SK-N-SH treated with all-trans-retinoic acid at 6 μM for 48 hours (cell line): ENCODE results near the gene CMBL.

Experiments used
- ARNTL ChIP-seq: fragments of 450-650 bp; formaldehyde crosslinking; IDR thresholded peaks from 2 replicates; pipeline ENCODE4 v1.5.0; 2020; ENCODE audit warnings: low read depth, mild to moderate bottlenecking, moderate library complexity, borderline replicate concordance
- BACH2 ChIP-seq: fragments of 250-450 bp; sonication (Bioruptor Pico); IDR thresholded peaks from 2 replicates; pipeline ENCODE4 v1.9.0; 2021; ENCODE audit warnings: mild to moderate bottlenecking, borderline replicate concordance
- GLIS3 ChIP-seq: fragments of 250-450 bp; sonication (Bioruptor Pico); IDR thresholded peaks from 2 replicates; pipeline ENCODE4 v1.5.0; 2020; ENCODE audit warnings: mild to moderate bottlenecking, moderate library complexity
- PPARA ChIP-seq: fragments of 250-450 bp; sonication (Bioruptor Pico); IDR thresholded peaks from 2 replicates; pipeline ENCODE4 v1.5.0; 2020; ENCODE audit warnings: mild to moderate bottlenecking, borderline replicate concordance
- RARB ChIP-seq: fragments of 250-450 bp; sonication (Bioruptor Pico); IDR thresholded peaks from 2 replicates; pipeline ENCODE4 v1.8.0; 2021; ENCODE audit warnings: mild to moderate bottlenecking, moderate library complexity
- TCF4 ChIP-seq: fragments of 250-450 bp; sonication (Bioruptor Pico); IDR thresholded peaks from 2 replicates; pipeline ENCODE4 v1.8.0; 2021; ENCODE audit warnings: mild to moderate bottlenecking, moderate library complexity, borderline replicate concordance
- TOX ChIP-seq: fragments of 250-450 bp; sonication (Bioruptor Pico); IDR thresholded peaks from 2 replicates; pipeline ENCODE4 v1.8.0; 2021; ENCODE audit warnings: mild to moderate bottlenecking, moderate library complexity, borderline replicate concordance
- ZC3H10 ChIP-seq: fragments of 250-450 bp; sonication (Bioruptor Pico); IDR thresholded peaks from 2 replicates; pipeline ENCODE4 v1.5.1; 2021; ENCODE audit warnings: mild to moderate bottlenecking, moderate library complexity
- ZFP3 ChIP-seq: fragments of 250-450 bp; sonication (Bioruptor Pico); IDR thresholded peaks from 2 replicates; pipeline ENCODE4 v1.5.0; 2020; ENCODE audit warnings: mild to moderate bottlenecking, moderate library complexity
- ZFP30 ChIP-seq: fragments of 450-650 bp; formaldehyde crosslinking; IDR thresholded peaks from 2 replicates; pipeline ENCODE4 v1.5.0; 2022; ENCODE audit warnings: mild to moderate bottlenecking, moderate library complexity
- ZNF8 ChIP-seq: fragments of 450-650 bp; formaldehyde crosslinking; IDR thresholded peaks from 2 replicates; pipeline ENCODE4 v1.5.0; 2020; ENCODE audit warnings: mild to moderate bottlenecking, moderate library complexity
- TF ChIP-seq, protein P1 (sequence below): fragments of 250-450 bp; sonication (Bioruptor Pico); IDR thresholded peaks from 2 replicates; pipeline ENCODE4 v1.8.0; 2020; ENCODE audit warnings: mild to moderate bottlenecking, moderate library complexity, borderline replicate concordance
- TF ChIP-seq, protein P2 (sequence below): fragments of 250-450 bp; sonication (Bioruptor Pico); IDR thresholded peaks from 2 replicates; pipeline ENCODE4 v1.5.1; 2020; ENCODE audit warnings: low read depth, mild to moderate bottlenecking, moderate library complexity
- TF ChIP-seq, protein P3 (sequence below): fragments of 250-450 bp; sonication (Bioruptor Pico); IDR thresholded peaks from 2 replicates; pipeline ENCODE4 v1.8.0; 2021; ENCODE audit warnings: low read depth, mild to moderate bottlenecking, moderate library complexity, borderline replicate concordance

DNA sequence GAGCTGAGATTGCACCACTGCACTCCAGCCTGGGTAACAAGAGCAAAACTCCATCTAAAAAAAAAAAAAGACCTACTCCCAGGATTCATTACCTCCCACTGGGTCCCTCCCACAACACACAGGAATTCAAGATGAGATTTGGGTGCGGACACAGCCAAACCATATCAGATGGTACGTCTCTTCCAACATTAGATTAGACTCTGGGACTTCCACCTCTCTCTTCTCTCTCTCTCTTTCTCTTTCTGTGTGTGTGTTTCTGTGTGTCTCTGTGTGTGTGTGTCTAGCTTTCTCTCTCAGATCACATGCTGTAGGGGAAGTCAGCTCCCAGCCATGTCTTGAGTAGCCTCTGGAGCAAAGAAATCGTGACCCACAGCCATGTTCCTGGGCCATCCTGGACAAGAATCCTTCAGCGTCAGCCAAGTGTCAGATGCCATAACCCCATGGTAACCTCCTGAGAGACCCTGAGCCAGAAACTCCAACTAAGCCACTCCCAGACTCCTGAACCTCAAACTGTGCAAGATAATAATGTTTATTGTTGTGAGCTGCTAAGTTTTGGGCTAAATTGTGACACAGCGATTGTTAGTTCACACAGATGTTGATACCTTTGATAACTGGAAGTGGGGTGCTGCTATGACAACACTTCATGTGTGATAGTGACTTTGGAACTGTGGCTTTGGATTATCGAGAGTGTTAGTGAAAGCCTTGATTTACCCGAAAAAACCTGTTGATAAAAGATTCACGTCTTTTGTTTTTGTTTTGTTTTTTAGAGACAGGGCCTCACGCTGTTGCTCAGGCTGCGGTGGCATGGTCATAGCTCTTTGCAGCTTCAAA lies 4.1 kb upstream of the CMBL start:
- no peak for TF ChIP-seq ARNTL (CRISPR knock-in tag)
- TF ChIP-seq TOX (CRISPR knock-in tag): no peak
- TF ChIP-seq ZFP3 (CRISPR knock-in tag): no peak
- no peak for TF ChIP-seq PPARA (CRISPR knock-in tag)
- TF ChIP-seq ZFP30: no peak
- no peak for TF ChIP-seq ZC3H10
- TF ChIP-seq, protein P1, sequence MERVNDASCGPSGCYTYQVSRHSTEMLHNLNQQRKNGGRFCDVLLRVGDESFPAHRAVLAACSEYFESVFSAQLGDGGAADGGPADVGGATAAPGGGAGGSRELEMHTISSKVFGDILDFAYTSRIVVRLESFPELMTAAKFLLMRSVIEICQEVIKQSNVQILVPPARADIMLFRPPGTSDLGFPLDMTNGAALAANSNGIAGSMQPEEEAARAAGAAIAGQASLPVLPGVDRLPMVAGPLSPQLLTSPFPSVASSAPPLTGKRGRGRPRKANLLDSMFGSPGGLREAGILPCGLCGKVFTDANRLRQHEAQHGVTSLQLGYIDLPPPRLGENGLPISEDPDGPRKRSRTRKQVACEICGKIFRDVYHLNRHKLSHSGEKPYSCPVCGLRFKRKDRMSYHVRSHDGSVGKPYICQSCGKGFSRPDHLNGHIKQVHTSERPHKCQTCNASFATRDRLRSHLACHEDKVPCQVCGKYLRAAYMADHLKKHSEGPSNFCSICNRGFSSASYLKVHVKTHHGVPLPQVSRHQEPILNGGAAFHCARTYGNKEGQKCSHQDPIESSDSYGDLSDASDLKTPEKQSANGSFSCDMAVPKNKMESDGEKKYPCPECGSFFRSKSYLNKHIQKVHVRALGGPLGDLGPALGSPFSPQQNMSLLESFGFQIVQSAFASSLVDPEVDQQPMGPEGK (CRISPR knock-in tag): no peak
- TF ChIP-seq, protein P2, sequence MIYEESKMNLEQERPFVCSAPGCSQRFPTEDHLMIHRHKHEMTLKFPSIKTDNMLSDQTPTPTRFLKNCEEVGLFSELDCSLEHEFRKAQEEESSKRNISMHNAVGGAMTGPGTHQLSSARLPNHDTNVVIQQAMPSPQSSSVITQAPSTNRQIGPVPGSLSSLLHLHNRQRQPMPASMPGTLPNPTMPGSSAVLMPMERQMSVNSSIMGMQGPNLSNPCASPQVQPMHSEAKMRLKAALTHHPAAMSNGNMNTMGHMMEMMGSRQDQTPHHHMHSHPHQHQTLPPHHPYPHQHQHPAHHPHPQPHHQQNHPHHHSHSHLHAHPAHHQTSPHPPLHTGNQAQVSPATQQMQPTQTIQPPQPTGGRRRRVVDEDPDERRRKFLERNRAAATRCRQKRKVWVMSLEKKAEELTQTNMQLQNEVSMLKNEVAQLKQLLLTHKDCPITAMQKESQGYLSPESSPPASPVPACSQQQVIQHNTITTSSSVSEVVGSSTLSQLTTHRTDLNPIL: no peak
- TF ChIP-seq ZNF8: no peak
- TF ChIP-seq BACH2: no peak
- no peak for TF ChIP-seq RARB (CRISPR knock-in tag)
- TF ChIP-seq TCF4 (CRISPR knock-in tag): no peak
- TF ChIP-seq GLIS3 (CRISPR knock-in tag): no peak
- TF ChIP-seq, protein P3, sequence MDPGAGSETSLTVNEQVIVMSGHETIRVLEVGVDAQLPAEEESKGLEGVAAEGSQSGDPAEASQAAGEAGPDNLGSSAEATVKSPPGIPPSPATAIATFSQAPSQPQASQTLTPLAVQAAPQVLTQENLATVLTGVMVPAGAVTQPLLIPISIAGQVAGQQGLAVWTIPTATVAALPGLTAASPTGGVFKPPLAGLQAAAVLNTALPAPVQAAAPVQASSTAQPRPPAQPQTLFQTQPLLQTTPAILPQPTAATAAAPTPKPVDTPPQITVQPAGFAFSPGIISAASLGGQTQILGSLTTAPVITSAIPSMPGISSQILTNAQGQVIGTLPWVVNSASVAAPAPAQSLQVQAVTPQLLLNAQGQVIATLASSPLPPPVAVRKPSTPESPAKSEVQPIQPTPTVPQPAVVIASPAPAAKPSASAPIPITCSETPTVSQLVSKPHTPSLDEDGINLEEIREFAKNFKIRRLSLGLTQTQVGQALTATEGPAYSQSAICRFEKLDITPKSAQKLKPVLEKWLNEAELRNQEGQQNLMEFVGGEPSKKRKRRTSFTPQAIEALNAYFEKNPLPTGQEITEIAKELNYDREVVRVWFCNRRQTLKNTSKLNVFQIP (CRISPR knock-in tag): no peak
